ENCODE data around the gene ANKS3. TPM values are rescaled to one million over a fixed set of nuclear protein-coding genes. Genes with fewer than 3 reads are reported as not detected.

The ANKS3 gene
- total and polyA plus RNA-seq, 2 donors (not counting 1 experiment from before 2014, with no cell fraction given), result 26.5 to 31.9 TPM

GRCh38 chr16:4656695-4657686 lies 77.1 kb downstream of the ANKS3 start:
- WGBS (ENCODE audit: insufficient coverage), result 97% methylated on average over 23 of the region's 25 CpGs
- peaks cover 0 to 15% of the 10 kb centered on the region in 2 donors for H3K4me1 ChIP-seq (ENCODE audit: control insufficient read depth in 2 of 2, insufficient read depth in 2 of 2, low read length in 2 of 2)
- no peak overlapping the region for H3K4me3 ChIP-seq (ENCODE audit: control extremely low read depth in 1 of 5, extremely low read depth in 1 of 5, insufficient read depth in 1 of 5, low read depth in 2 of 5, low read length in 4 of 5)
- ChIA-PET CTCF (no interaction called here), POLR2A (interaction anchor here (0.7 kb wide), 1 partner anchor 383 kb away, joined by 3 read pairs; no protein-coding TSS in a partner anchor)
- intact Hi-C loops (cut with micrococcal nuclease), result no loop called here
- no peak overlapping the region for H2AFZ ChIP-seq (ENCODE audit: insufficient read depth, low read depth, low read length, poor library complexity, severe bottlenecking)
- Mint-ChIP-seq H3K27ac (no peak overlapping the region), H3K27me3 (no peaks in the 10 kb centered on the region), H3K9me3 (ENCODE audit: insufficient read depth) (no peaks in the 10 kb centered on the region), H3K4me3 (no peak overlapping the region), H3K4me1 (peaks cover 2% of the 10 kb centered on the region)
- no peak overlapping the region for H3K27ac ChIP-seq (ENCODE audit: low read length in 2 of 2)
- ATAC-seq (ENCODE audit: low read depth), result no peak
- H3K9me3 ChIP-seq (ENCODE audit: control extremely low read depth in 1 of 3, control insufficient read depth in 2 of 3, insufficient read depth in 1 of 3, low read length in 2 of 3), result no peaks in the 10 kb centered on the region
- H3K27me3 ChIP-seq (replicated peaks in 1 of 4; ENCODE audit: control extremely low read depth in 1 of 4, control insufficient read depth in 3 of 4, insufficient read depth in 4 of 4, low read length in 3 of 4), result no peaks in the 10 kb centered on the region
- TF ChIP-seq EZH2 (IDR thresholded peaks at IDR 0.05; ENCODE audit: borderline replicate concordance, insufficient read depth, low read depth, low read length, poor library complexity, severe bottlenecking), result no peak
- no peak for TF ChIP-seq CTCF (IDR thresholded peaks at IDR 0.05)
- H3K79me2 ChIP-seq (ENCODE audit: control insufficient read depth, insufficient read depth, low read length), result peaks cover 8% of the 10 kb centered on the region
- peaks cover 36% of the 10 kb centered on the region for H4K20me1 ChIP-seq (ENCODE audit: control insufficient read depth, insufficient read depth, low read length, poor library complexity, severe bottlenecking)
- DNase-seq, result no peak
- peaks cover 0 to 50% of the 10 kb centered on the region in 2 experiments for H3K36me3 ChIP-seq (replicated peaks in 1 of 2; ENCODE audit: control extremely low read depth in 1 of 2, control insufficient read depth in 1 of 2, extremely low read depth in 1 of 2, insufficient read depth in 2 of 2, low read length in 1 of 2)
- no peak overlapping the region for H3K4me2 ChIP-seq (replicated peaks; ENCODE audit: low read depth, low read length, poor library complexity, severe bottlenecking)
- H3K9ac ChIP-seq (ENCODE audit: low read length), result no peak overlapping the region

- Histone ChIP-seq H4K20me1 (ENCODE audit: control insufficient read depth, insufficient read depth, low read length, poor library complexity, severe bottlenecking) (peaks cover 36% of the 10 kb centered on the region), H3K4me2 (replicated peaks; ENCODE audit: low read depth, low read length, poor library complexity, severe bottlenecking) (no peak overlapping the region), H3K27ac (ENCODE audit: low read length in 2 of 2) (no peak overlapping the region), H3K9me3 (ENCODE audit: control extremely low read depth in 1 of 3, control insufficient read depth in 2 of 3, insufficient read depth in 1 of 3, low read length in 2 of 3) (no peaks in the 10 kb centered on the region), H3K4me3 (ENCODE audit: control extremely low read depth in 1 of 5, extremely low read depth in 1 of 5, insufficient read depth in 1 of 5, low read depth in 2 of 5, low read length in 4 of 5) (no peak overlapping the region), H3K79me2 (ENCODE audit: control insufficient read depth, insufficient read depth, low read length) (peaks cover 12% of the 10 kb centered on the region), H2AFZ (ENCODE audit: insufficient read depth, low read depth, low read length, poor library complexity, severe bottlenecking) (no peak overlapping the region), H3K4me1 (ENCODE audit: control insufficient read depth in 2 of 2, insufficient read depth in 2 of 2, low read length in 2 of 2) (peaks cover 0 to 22% of the 10 kb centered on the region in 2 donors), H3K36me3 (replicated peaks in 1 of 2; ENCODE audit: control extremely low read depth in 1 of 2, control insufficient read depth in 1 of 2, extremely low read depth in 1 of 2, insufficient read depth in 2 of 2, low read length in 1 of 2) (peaks cover 0 to 51% of the 10 kb centered on the region in 2 experiments), H3K27me3 (replicated peaks in 1 of 4; ENCODE audit: control extremely low read depth in 1 of 4, control insufficient read depth in 3 of 4, insufficient read depth in 4 of 4, low read length in 3 of 4) (no peaks in the 10 kb centered on the region), H3K9ac (ENCODE audit: low read length) (no peak overlapping the region)
- no peak for ATAC-seq (ENCODE audit: low read depth)
- intact Hi-C loops (cut with micrococcal nuclease), result no loop called here
- DNase-seq, result no peak
- H3K4me3 Mint-ChIP-seq, result no peak overlapping the region
- peaks cover 10% of the 10 kb centered on the region for H3K4me1 Mint-ChIP-seq
- 96% methylated on average over 12 of the region's 12 CpGs for WGBS (ENCODE audit: insufficient coverage)
- H3K27ac Mint-ChIP-seq, result no peak overlapping the region
- no peaks in the 10 kb centered on the region for H3K27me3 Mint-ChIP-seq
- no peaks in the 10 kb centered on the region for H3K9me3 Mint-ChIP-seq (ENCODE audit: insufficient read depth)
- ChIA-PET CTCF (no interaction called here), POLR2A (no interaction called here)
- TF ChIP-seq CTCF (IDR thresholded peaks at IDR 0.05) (no peak), EZH2 (IDR thresholded peaks at IDR 0.05; ENCODE audit: borderline replicate concordance, insufficient read depth, low read depth, low read length, poor library complexity, severe bottlenecking) (no peak)
Measured at GRCh38 chr16:4656221-4656620, 77.8 kb downstream of the ANKS3 start.
